GM18907 (cell line): ENCODE data around the gene PNPLA2.

Source experiments
- ATAC-seq: cut with Tn5 transposase; IDR thresholded peaks from one replicate; pipeline ENCODE4 v1.9.1; 2021; ENCODE audit warnings: mild to moderate bottlenecking, moderate library complexity; ENCODE audit not compliant: unreplicated experiment

PNPLA2 gene

DNA sequence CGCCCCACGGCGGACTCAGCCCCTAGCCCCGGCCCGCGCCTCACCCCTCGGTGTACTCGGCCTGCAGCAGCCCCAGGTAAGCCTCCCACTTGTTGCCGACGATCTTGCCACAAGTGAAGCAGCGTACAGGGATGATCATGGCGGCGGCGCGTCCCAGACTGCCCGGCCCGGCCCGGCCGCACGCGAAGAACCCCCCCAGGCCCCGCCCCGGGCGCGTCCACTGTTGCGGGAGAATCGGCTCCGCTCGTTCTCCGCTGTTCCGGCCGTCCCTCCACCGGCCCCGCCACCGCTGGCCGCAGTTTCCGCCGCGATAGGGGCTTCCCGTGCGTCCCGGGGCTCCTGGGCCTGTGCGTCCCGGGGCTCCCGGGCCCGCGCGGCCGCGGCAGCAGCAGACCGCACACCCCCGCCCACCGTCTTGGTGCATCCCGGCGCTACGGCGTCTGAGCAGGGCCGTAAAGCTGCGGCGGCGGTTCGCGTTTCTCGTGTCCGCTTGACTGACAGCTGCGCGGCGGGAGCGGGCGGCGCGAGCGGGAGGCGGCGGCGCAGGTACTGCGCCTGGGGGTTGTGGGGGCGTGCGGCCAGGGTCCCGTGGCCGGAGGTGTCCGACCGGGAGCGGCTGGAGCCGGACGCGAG, 23.8 kb downstream of the PNPLA2 start, which contains the start of the genes POLR2L and TSPAN4:
Gene POLR2L, minus strand, starts transcription at position 160 of the 633 bp plus-strand sequence. Its CDS starts 21 bp downstream, at position 139.
Gene TSPAN4, plus strand, starts transcription at position 483 of the 633 bp plus-strand sequence. CDS start 7,453 bp downstream, outside the sequence.
- ATAC-seq = peak; percentile 63

DNA sequence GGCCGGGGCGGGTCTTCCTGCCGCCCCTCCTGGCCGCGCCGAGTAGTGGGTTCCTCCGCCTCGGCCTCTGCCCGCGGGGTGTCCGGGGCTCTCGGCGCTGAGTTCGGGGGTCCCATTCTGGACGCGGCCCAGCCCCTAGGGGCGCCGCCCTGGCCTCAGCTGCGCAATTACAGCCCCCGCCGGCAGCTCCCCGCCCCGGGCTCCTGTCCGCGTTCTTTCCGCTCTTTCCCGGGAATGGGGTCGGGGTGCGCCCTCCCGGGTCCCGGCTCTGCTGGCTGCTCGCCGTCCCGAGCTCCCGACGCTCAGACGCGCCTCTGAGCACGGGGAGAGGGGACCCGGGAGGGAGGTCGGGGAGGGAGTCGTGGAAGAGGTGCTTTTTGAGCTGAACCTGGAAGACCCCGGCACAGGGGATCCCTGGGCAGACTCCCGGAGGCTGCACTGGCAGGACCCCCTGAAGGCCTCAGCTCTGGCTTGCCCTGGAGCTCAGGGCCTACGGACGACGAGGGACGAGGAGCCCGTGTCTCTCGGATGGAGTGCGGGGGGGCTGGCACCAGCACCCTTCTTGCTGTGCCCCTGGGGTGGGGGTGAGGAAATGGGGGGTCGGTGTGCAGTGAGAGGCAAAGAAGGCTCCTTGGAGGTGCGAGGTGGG, 24.5 kb downstream of the PNPLA2 start:
- peak; percentile 3 for ATAC-seq

DNA sequence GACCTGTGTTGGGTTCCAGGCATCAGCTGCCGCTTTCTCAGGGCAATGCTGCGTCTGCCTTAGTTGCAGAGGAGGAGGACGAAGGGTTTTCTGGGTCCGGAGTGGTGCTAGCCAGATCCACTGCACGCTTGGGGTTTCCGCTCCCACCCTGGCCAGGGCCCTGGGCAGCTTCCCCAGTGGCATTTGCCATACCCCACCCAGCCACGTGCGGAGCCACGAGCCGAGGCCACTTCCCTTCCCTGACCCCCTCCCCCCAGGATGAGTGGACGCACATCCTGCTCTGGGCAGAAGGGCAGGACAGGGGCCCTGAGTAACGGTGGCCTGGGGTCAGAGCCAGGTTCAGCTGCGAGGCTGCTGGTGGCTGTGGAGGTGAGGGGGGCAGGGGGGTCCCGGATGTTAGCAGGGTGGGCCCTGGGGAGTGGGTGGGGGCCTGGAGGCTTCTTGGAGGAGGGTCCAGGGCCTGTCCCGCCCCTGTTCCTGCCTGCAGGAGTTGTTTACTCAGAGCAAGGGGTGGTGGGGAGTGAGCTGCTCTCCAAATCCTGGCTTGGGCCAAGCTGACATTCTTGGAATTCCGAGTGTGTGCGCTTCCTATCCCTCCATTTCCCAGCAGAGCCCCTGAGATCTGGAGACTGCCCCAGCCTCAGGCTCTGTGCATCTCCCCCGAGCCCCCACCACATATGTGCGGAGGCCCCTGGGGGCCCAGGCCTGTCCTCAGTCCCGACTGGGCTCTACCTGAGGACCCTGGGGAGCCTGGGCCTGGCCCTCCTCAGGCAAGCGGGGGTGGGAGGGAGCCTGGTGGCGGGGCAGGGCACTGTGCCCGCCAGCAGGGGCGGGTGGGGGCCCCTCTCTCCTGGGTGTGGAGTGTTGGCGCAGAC, 25.3 kb downstream of the PNPLA2 start:
- no peak for ATAC-seq

DNA sequence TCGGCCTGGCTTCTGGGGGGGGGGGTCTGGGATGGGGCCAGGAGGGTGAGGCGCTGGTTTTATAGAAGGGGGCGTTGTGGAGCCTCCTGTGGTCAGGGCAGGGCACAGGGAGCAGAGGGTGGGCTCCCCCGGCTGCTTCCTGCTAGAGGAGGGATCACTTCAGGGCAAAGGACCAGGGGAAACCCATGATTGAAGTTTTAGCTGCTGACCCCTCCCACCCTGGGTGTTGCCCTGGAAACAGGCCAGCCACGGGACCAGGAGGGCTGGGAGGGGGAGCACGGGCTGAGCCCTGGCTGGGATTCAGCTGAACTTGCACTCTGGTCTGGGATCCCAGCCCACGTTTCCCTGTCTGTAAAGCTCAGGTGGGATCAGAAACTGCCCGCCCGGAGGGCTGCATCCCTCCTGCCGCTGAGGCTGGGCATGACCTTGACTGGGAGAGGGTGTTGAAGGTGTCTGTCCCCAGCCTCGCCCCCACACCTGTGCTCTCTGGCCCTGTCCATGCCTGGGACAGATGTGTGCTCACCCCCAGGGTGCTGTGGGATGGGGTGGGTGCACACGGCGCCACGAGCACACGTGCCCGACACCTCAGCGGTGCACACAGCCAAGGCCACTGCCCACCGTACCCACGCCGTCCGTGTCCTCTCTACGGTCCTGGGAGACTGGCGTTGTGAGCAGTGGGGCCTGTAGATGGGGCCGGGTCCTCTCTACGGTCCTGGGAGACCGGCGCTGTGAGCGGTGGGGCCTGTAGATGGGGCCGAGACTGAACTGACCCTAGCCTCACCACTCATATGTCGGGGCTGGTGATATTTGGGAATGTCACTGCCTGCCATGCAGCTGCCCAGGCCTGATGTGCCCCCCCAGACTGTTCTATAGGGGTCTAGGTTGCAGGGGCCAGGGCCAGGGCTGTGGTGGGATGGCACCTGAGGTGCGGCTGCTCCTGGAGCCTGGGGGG, 26.3 kb downstream of the PNPLA2 start:
- no peak for ATAC-seq

DNA sequence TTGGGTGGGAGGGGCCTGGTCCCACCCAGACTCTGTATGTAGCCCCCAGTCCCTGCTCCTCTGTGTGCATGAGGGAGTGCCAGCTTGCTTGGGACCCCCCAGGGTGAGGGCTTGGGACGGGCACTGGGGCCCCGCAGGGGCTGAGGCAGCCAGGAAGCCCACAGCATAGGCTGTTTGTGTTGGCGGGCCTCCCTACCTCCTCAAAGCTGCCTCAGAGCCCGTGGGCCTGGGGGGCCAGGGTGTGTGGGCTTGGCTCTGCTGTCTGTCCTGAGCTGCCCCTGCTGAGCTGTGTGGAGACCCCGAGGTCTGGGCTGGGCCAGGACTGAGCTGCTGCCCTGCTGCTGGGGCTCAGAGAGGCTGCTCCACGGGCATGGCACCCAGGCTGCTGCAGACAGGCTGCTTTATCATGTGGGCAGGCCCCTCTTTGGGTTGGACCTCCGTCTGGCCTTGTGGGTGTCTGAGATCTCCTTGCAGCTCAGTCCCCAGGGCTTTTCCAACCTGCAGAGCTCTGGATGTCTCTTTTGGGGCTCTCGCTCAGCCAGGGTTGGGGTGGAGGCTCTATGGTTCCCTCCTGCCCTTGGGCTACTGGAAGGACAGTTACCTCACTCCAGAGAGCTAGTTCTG, 27.3 kb downstream of the PNPLA2 start:
- ATAC-seq = no peak

DNA sequence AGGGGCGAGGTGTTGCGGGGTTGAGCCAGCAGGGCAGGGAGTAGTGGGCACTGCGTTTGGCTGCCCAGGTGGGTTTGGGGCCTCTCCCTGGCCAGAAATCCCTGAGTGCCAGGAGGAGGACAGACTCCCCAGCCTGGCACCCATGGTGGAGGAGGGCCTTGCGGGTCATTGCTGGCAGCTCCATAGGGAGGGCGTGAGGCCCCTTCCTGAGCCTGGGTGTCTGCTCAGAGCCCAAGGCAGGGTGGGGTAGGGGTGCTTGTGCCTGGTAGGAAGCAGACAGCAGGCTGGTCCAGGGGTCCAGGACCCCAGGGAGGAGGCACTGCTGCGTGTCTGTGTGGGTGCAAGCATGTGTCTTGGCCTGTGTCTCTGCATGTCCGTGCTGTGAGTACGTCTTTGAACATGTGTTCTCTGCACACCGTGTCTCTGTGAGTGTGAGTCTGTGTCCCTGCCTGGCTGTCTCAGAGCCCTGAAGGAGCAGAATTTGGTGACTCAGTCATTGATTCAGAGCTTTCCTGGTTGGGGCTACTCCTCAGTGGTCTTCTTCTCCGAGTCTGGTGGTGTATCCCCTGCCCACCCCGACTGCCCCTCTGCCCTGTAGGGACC, 27.9 kb downstream of the PNPLA2 start:
- no peak for ATAC-seq

DNA sequence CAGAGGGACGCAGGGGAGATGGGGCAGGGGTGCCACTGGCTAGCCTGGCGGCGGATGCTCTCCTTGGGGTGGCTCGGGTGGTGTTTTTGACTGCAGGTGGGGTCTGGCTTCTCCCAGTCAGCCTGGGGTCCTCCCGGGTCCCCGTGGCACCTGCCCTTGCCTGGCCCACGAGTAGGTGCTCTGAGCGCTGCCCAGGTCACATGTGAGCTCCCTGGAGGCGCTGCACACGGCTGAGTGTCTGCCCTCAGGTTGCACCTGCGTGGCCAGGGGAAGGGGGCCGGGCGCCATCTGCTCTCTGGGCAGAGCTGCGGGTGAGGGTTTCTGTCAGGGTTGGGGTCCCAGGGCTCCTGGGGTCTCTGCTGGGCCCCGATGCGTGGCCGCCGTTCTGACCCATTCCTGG, 29.2 kb downstream of the PNPLA2 start:
- no peak for ATAC-seq

DNA sequence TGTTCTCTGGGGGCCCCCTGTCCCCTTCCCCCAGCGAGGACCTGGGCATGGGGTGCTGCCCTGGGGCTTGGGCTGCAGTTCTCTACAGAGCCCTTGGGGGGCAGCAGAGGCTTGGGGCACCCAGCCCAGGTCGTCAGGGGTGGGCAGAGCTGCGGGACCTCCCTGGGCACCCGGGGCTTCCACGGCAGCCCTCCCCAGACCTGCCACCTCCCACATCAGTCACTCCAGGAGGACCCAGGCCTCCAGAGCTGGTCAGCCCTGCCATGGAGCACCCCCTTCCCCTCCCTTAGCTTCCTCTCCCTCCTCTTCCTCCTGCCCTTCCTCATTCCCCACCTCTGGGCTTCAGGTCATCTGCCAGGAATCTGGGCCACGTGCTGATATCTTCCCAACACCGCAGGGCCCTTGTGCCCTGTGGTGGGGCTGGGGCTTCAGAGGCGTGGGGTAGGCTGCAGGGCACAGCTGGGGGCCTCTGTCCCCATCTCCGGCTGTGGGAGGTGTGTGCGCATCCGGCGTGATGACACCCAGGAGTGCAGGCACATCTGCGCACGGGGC, 29.7 kb downstream of the PNPLA2 start:
- no peak for ATAC-seq

DNA sequence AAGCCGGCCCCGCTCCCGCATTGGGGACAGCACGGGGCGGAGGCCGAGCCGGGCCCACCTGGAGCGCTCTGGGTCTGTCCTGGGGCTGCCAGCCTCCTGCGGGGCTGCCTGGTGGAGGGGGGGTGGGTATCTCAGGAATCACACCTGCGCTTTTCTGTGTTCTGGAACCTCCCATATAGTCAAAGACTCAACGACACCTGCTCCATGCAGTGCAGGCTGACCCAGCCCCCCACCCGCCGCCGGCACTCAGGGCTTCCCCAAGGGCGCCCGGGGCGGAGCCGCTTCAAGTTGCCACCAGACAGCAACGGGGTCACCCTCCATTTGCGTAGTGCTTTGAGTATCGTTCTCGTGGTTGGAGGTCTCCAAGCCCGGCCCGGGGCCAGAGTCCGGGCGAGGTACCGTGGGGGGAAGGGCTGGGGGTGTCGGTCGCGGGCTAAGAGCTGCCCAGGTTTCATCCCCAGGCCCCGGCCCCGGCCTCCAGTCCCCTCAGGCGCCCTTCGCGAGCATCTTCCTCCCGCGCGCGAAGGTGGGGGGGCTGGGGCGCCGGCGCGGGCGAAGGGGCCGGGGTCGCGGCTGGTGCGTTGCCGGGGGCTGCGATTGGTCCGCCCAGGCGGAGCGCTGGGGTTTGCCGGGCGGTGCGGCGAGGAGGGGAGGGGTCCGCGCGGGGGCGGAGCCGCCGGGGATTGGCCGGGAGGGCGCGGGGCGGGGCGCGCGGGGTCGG, 30.6 kb downstream of the PNPLA2 start:
- ATAC-seq = no peak

DNA sequence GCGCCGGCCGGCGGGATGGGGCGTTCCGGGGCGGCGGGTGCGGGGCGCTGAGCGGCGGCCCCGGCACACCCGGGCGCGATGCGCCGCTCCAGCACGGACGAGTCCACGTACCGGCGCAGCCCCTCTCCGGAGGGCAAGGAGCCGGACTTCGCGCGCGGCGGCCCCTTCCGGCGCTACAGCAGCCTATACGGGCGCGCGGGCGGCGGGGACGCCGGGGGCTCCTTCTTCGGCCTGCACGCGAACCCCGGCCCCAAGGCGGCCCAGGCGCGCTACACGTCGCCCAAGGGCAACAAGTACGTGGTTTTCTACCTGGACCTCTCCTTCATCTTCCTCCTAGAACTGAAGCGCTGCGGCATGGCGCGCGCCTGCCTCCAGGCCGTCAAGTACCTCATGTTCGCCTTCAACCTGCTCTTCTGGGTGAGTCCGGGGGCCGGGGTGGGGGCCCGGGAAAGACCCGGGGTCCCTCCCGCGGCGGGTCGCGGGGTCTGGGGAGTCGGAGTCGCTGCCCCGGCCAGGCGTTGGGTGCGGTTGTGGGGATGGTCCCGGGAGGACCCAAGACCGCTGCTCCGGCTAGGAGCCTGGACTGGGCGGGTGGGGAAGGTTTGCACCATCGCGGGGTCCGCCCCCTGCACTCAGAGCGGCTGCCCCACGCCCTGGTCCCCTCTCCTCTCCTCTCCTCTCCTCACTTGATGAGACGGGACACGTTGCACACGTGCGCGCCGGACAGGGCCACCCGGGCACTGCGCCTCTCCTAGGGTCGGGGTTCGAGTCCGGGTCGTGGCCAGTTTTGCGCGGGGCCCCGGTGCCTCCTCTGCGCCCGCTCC, 31.4 kb downstream of the PNPLA2 start:
- no peak for ATAC-seq

DNA sequence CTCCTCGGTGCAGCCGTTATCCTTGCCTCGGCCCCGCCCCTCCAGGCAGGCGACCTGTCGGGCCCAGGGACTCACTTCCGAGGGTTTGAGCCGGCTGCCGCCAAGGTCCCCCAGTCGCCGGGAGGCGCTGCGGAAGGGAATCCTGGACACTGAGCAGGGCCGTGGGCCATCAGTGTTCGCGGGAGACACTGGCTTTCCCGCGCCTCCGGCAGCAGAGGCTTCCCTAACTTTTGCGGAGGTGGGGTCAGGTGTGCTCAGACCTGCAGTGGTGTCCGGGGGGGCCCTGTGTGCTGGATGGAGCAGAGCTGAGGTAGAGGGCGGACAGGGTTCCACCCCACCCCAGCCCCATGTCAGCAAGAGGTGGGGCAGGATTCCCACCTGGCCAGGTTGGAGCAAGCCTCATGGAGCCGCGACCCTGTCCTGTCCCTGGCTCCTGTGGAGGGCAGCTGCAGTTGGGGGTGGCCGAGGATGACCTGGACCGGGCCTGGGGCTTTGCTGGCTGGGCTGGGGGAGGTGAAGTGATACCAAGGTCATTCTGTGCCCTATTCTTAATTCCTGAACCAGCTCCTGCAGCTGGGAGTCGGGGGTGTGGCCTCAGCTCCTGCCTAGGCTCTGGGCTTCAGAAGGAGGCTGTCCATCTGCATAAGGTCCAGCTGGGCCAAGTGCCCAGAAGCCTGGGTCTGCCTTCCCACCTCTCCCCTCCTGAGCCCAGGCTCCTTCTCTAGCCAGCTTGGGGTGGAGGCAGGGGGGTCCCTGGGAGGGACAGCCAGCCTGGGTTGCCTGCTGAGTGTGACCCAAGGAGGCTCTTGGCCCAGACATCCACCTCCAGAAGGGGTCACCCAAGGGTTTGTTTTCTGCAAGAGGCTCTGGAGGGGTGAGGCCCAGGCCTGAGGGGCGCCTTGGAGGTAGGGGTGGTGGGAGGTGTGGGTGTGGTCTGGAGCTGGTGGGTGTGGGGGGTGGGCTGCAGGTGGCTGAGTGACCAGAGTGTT, 32.4 kb downstream of the PNPLA2 start:
- no peak for ATAC-seq

DNA sequence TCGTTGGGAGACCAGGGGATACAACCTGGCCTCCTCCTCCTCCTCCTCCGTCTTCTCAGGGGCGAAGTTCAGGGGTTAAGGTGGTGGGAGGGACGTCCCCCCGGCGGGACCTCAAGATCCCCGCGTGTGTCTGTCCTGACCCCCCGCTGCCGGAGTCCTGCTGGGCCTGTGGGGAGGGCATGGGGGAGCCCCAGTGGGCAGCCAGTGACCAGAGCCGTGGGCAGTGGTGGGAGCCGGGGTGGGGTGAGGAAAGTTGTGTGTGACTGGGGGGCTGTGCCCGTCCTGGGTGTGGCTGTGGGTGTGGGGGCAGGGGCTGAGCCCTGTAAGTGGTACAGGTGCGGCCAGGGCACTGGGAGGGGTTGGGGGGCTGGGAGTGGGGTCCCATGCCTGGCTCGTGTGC, 34.0 kb downstream of the PNPLA2 start:
- ATAC-seq = no peak

DNA sequence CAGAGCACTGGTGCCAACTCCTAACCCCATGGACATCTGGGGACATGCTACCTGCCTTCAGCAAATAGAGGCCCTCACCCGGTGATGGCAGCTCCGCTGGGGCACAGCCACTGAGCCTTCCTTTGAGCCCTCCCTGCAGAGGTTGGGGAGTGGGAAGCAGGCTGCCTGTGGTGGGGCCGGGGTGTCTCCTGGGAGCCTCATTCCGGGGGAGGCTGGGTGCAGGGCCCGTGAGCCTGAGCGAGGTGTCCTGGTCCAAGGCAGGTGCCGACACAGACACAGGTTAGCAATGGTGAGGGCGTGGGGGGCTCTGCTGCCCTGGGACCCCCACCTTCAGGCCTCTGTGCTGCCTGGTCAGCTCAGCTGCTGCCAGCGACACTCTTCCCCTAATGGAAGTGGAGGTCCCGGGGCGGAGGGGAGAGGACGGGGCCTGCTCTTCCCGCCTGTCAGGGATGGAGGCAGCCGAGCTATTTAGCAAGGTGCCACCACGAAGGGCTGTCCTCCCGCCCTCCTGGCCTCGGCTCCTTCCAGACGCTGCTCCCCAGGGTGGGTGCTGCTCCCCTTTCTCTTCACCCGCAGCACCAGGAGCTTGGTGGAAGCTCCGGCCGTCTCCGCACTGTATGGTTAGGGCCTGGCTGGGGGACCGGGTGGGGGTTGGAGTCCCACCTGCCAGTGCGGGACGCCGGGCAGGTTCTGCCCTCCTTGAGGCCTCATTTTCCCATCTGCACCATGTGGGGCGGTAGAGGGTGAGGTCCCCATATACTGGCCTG, 35.2 kb downstream of the PNPLA2 start:
- no peak for ATAC-seq

DNA sequence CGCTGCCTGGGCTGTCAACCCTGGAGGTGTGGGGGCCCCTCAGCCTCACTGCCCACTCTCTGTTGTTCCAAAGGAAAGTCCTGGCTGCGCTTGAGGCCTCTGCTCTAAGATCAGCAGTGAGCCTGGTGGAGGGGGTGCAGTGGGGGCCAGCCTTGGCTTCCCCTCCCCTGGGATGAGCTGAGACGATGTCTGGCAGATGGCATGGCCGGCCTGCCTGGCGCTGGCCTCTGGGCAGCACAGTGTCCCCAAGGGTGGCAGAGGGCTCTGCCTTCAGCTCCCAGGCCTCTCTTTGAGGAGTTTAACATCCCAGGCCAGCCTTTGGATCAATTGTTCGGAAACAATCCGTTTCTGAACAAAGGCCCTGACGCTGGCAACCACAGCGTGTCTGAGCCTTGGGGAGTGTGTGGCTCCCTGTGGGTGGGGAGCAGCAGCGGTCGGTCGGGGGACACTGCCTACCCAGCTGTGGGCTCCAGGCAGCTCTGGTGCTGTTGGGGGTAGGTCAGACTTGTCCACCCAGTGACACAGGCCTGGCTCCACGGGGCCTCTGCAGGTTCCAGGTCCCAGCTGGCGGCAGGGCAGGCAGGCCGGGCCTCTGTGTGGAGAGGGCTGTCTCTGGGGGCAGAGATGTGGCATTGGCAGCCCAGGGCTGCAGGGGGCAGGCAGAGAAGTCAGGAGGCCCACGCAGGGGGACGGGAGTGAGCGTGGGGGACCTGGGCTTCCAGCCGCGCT, 36.1 kb downstream of the PNPLA2 start:
- ATAC-seq = no peak

DNA sequence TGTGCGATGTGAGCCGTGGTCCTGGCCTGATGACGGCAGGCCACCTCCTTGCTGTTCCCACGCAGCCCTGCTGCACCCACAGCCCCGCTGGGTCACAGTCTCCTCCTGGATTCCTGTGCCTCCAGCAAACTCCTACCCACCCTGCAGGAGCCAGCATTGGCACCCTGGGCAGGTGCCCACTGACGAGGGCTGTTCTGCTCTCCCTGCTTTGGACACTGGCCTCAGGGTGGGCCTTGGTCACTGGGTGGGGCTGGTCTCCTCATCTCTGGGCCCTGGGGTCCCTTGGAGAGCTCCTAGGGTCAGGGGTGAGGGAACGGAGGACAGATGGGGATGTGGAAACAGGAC, 36.6 kb downstream of the PNPLA2 start:
- no peak for ATAC-seq
